Fibroblast of lung (primary cell): ENCODE measurements around the gene LRGUK. TPM values are rescaled to one million over a fixed set of nuclear protein-coding genes. Genes with fewer than 3 reads are reported as not detected.
A peak's percentile ranks its signal among the peaks of the same experiment; 100 is the strongest.

ENCODE experiments used
- DNase-seq, 2 donors: peaks; one replicate each; pipeline versions ENCODE4 v3.0.0 to v3.0.0-alpha.2; 2010; ENCODE audit warnings: low read depth in 2 of 2
- H2AFZ ChIP-seq: 2 replicates; pipeline ENCODE4 v1.5.1; 2012; ENCODE audit warnings: low read length, control low read depth, inconsistent platforms
- H3K27ac ChIP-seq: 2 replicates; pipeline ENCODE4 v1.5.1; 2011; ENCODE audit warnings: low read length, control low read depth; ENCODE audit not compliant: insufficient read depth
- H3K27me3 ChIP-seq: 2 replicates; pipeline ENCODE4 v1.5.1; 2011; ENCODE audit warnings: mild to moderate bottlenecking, low read length; ENCODE audit not compliant: control insufficient read depth, insufficient read depth
- H3K36me3 ChIP-seq: 2 replicates; pipeline ENCODE4 v1.5.1; 2011; ENCODE audit warnings: low read length; ENCODE audit not compliant: control insufficient read depth, insufficient read depth
- H3K4me1 ChIP-seq: 2 replicates; pipeline ENCODE4 v1.5.1; 2011; ENCODE audit warnings: low read length; ENCODE audit not compliant: control insufficient read depth, insufficient read depth; ENCODE audit errors: extremely low read depth
- H3K4me2 ChIP-seq: 2 replicates; pipeline ENCODE4 v1.5.1; 2011; ENCODE audit warnings: low read length, control low read depth; ENCODE audit not compliant: insufficient read depth; ENCODE audit errors: extremely low read depth
- H3K4me3 ChIP-seq, 4 experiments: fragments of 200-600 bp in 1 of 4; sonication (generic) in 1 of 4; replicated peaks in 1 of 4; 2 replicates each; pipeline ENCODE4 v1.5.1; 2011 to 2016; ENCODE audit warnings: low read length in 4 of 4, low read depth in 3 of 4, mild to moderate bottlenecking in 3 of 4, control low read depth in 2 of 4, inconsistent platforms in 1 of 4, mixed read lengths in 1 of 4; ENCODE audit not compliant: insufficient read depth in 1 of 4; ENCODE audit errors: control extremely low read depth in 1 of 4
- H3K79me2 ChIP-seq: 2 replicates; pipeline ENCODE4 v1.5.1; 2012; ENCODE audit warnings: mild to moderate bottlenecking, low read length, inconsistent platforms; ENCODE audit not compliant: control insufficient read depth, insufficient read depth
- H3K9ac ChIP-seq: 2 replicates; pipeline ENCODE4 v1.5.1; 2011; ENCODE audit warnings: mild to moderate bottlenecking, low read length, control low read depth; ENCODE audit not compliant: insufficient read depth
- H3K9me3 ChIP-seq: 2 replicates; pipeline ENCODE4 v1.5.1; 2012; ENCODE audit warnings: low read depth, low read length; ENCODE audit not compliant: control insufficient read depth, insufficient read depth
- H4K20me1 ChIP-seq: 2 replicates; pipeline ENCODE4 v1.5.1; 2011; ENCODE audit warnings: low read length; ENCODE audit not compliant: control insufficient read depth, insufficient read depth; ENCODE audit errors: extremely low read depth
- CTCF ChIP-seq, 2 donors: IDR thresholded peaks in 1 of 2; conservative IDR thresholded peaks in 1 of 2; 1 replicate in 1 of 2; 2 replicates in 1 of 2; pipeline ENCODE4 v1.5.1; 2011 to 2012; ENCODE audit warnings: low read length in 2 of 2, control low read depth in 1 of 2, inconsistent platforms in 1 of 2, low read depth in 1 of 2, mild to moderate bottlenecking in 1 of 2
- EZH2 ChIP-seq: IDR thresholded peaks from 2 replicates; pipeline ENCODE4 v1.5.1; 2012; ENCODE audit warnings: low read length, control low read depth, mild to moderate bottlenecking; ENCODE audit errors: missing control alignments
- polyA plus RNA-seq, 2 donors: library from polyadenylated mRNA; depleted of rRNA in 1 of 2; stranded (reverse) in 1 of 2; unstranded in 1 of 2; fragments of >200 nt; gene quantifications; 2 replicates each; pipeline ENCODE4 v1.2.1, GENCODE V29; 2011 to 2012; ENCODE audit warnings: missing spikeins in 1 of 2
- total RNA-seq: library from RNA; depleted of rRNA; stranded (reverse); fragments of >200 nt; gene quantifications from 2 replicates; pipeline ENCODE4 v1.2.1, GENCODE V29; 2014

LRGUK gene
- total and polyA plus RNA-seq, 2 donors (not counting 1 experiment from before 2014, with no cell fraction given), result 0.08 to 0.17 TPM

- Histone ChIP-seq H3K4me3 (peak overlapping the region; percentile 12 to 78 (median 52)), H3K4me2 (peak overlapping the region; percentile 100), H3K27me3 (no peaks in the 10 kb centered on the region), H4K20me1 (no peaks in the 10 kb centered on the region), H3K27ac (no peak overlapping the region), H2AFZ (peak overlapping the region; percentile 64), H3K4me1 (no peaks in the 10 kb centered on the region), H3K36me3 (no peaks in the 10 kb centered on the region), H3K79me2 (no peaks in the 10 kb centered on the region), H3K9ac (no peak overlapping the region), H3K9me3 (no peaks in the 10 kb centered on the region)
- no peak for DNase-seq
- no peak for TF ChIP-seq CTCF (conservative IDR thresholded peaks at IDR 0.05 in 1 of 2, IDR thresholded peaks at IDR 0.05 in 1 of 2; ENCODE audit: low read depth in 1 of 2, low read length in 2 of 2)
- TF ChIP-seq EZH2, result no peak
These were observed 559 bp upstream of the LRGUK start for GRCh38 chr7:134126596-134126965.

GRCh38 chr7:134128829-134129228 is 1.7 kb downstream of the LRGUK start:
- TF ChIP-seq EZH2, result no peak
- no peak overlapping the region for H3K4me3 ChIP-seq
- H3K4me1 ChIP-seq, result no peaks in the 10 kb centered on the region
- no peak for DNase-seq
- H3K4me2 ChIP-seq, result no peak overlapping the region
- H3K9me3 ChIP-seq, result no peaks in the 10 kb centered on the region
- H3K27me3 ChIP-seq, result peaks cover 5% of the 10 kb centered on the region
- no peak overlapping the region for H2AFZ ChIP-seq
- no peaks in the 10 kb centered on the region for H4K20me1 ChIP-seq
- no peak overlapping the region for H3K9ac ChIP-seq
- no peaks in the 10 kb centered on the region for H3K36me3 ChIP-seq
- H3K27ac ChIP-seq, result no peak overlapping the region
- H3K79me2 ChIP-seq, result no peaks in the 10 kb centered on the region

GRCh38 chr7:134129856-134130523 is 2.9 kb downstream of the LRGUK start:
- peaks cover 7% of the 10 kb centered on the region for H3K27me3 ChIP-seq
- no peak overlapping the region for H3K4me3 ChIP-seq
- H3K9me3 ChIP-seq, result no peaks in the 10 kb centered on the region
- TF ChIP-seq CTCF (conservative IDR thresholded peaks at IDR 0.05 in 1 of 2, IDR thresholded peaks at IDR 0.05 in 1 of 2; ENCODE audit: low read depth in 1 of 2, low read length in 2 of 2) (no peak), EZH2 (no peak)
- H4K20me1 ChIP-seq, result no peaks in the 10 kb centered on the region
- no peaks in the 10 kb centered on the region for H3K4me1 ChIP-seq
- no peak overlapping the region for H3K4me2 ChIP-seq
- no peak for DNase-seq
- H2AFZ ChIP-seq, result no peak overlapping the region
- H3K36me3 ChIP-seq, result no peaks in the 10 kb centered on the region
- no peaks in the 10 kb centered on the region for H3K79me2 ChIP-seq
- H3K9ac ChIP-seq, result no peak overlapping the region
- no peak overlapping the region for H3K27ac ChIP-seq
